MM.1S (cell line): ENCODE measurements around the gene CDKL1.

ENCODE experiments used
- CTCF ChIP-seq: fragments of 300-600 bp; sonication (generic); IDR thresholded peaks from 2 replicates; pipeline ENCODE4 v1.5.1; 2016; ENCODE audit warnings: antibody characterized with exemption, low read length, mixed read lengths
- EZH2phosphoT487 ChIP-seq: fragments of 300-600 bp; sonication (generic); IDR thresholded peaks from 2 replicates; pipeline ENCODE4 v1.6.1; 2018; ENCODE audit warnings: antibody characterized with exemption, low read length

GRCh38 chr14:50403419-50403818 lies 6.7 kb upstream of the CDKL1 start:
- TF ChIP-seq CTCF (no peak), EZH2phosphoT487 (no peak)
